HepG2 (cell line): ENCODE measurements around the gene PODXL. TPM values are rescaled to one million over a fixed set of nuclear protein-coding genes. Genes with fewer than 3 reads are reported as not detected.

ENCODE experiments used
- CSRNP1 ChIP-seq: sonication (generic); formaldehyde crosslinking; IDR thresholded peaks from 2 replicates; pipeline ENCODE4 v1.8.1; 2023; ENCODE audit warnings: mild to moderate bottlenecking, missing genetic modification reagents
- FLYWCH1 ChIP-seq: sonication (generic); formaldehyde crosslinking; IDR thresholded peaks from 2 replicates; pipeline ENCODE4 v1.8.1; 2023; ENCODE audit warnings: mild to moderate bottlenecking, missing genetic modification reagents
- HNF1A ChIP-seq, 2 experiments: sonication (generic) in 1 of 2; formaldehyde crosslinking in 1 of 2; IDR thresholded peaks; 2 replicates each; pipeline versions ENCODE4 v1.4.0 to v1.6.1; 2016 to 2020; ENCODE audit warnings: borderline replicate concordance in 1 of 2, low read depth in 1 of 2, mild to moderate bottlenecking in 1 of 2, missing genetic modification reagents in 1 of 2
- MAFG ChIP-seq: sonication (generic); formaldehyde crosslinking; IDR thresholded peaks from 2 replicates; pipeline ENCODE4 v1.5.1; 2020; ENCODE audit warnings: mild to moderate bottlenecking, missing genetic modification reagents
- NFIB ChIP-seq: sonication (generic); formaldehyde crosslinking; IDR thresholded peaks from 2 replicates; pipeline ENCODE4 v1.9.0; 2021; ENCODE audit warnings: missing genetic modification reagents, mild to moderate bottlenecking, borderline replicate concordance
- POGK ChIP-seq: sonication (generic); formaldehyde crosslinking; conservative IDR thresholded peaks from 2 replicates; pipeline ENCODE4 v1.8.0; 2022; ENCODE audit warnings: mild to moderate bottlenecking, moderate library complexity, missing genetic modification reagents
- POGZ ChIP-seq: sonication (generic); formaldehyde crosslinking; IDR thresholded peaks from 2 replicates; pipeline ENCODE4 v1.4.0; 2020; ENCODE audit warnings: mild to moderate bottlenecking, missing genetic modification reagents
- RBFOX2 ChIP-seq: fragments of 200-400 bp; formaldehyde crosslinking; IDR thresholded peaks from 2 replicates; pipeline ENCODE4 v1.6.1; 2017; ENCODE audit warnings: low read depth, mild to moderate bottlenecking, low read length
- SMARCC2 ChIP-seq: fragments of 450-650 bp; IDR thresholded peaks from 2 replicates; pipeline ENCODE4 v1.6.1; 2017; ENCODE audit warnings: antibody characterized with exemption, mild to moderate bottlenecking
- SP5 ChIP-seq: IDR thresholded peaks from 2 replicates; pipeline ENCODE4 v1.6.1; 2016; ENCODE audit warnings: low read depth, borderline replicate concordance
- ZMYM4 ChIP-seq: sonication (generic); formaldehyde crosslinking; IDR thresholded peaks from 2 replicates; pipeline ENCODE4 v1.8.1; 2023; ENCODE audit warnings: mild to moderate bottlenecking, missing genetic modification reagents
- ZNF280D ChIP-seq: sonication (generic); formaldehyde crosslinking; IDR thresholded peaks from 2 replicates; pipeline ENCODE4 v1.5.1; 2020; ENCODE audit warnings: mild to moderate bottlenecking, missing genetic modification reagents
- ZNF3 ChIP-seq: IDR thresholded peaks from 2 replicates; pipeline ENCODE4 v1.7.0; 2017; ENCODE audit warnings: inconsistent platforms
- ZNF674 ChIP-seq: sonication (generic); formaldehyde crosslinking; IDR thresholded peaks from 2 replicates; pipeline ENCODE4 v1.5.0; 2020; ENCODE audit warnings: low read depth, mild to moderate bottlenecking, missing genetic modification reagents
- ZNF773 ChIP-seq: sonication (generic); formaldehyde crosslinking; IDR thresholded peaks from 2 replicates; pipeline ENCODE4 v1.4.0; 2020; ENCODE audit warnings: missing genetic modification reagents, borderline replicate concordance
- ZNF850 ChIP-seq: sonication (generic); formaldehyde crosslinking; conservative IDR thresholded peaks from 2 replicates; pipeline ENCODE4 v1.9.0; 2021; ENCODE audit warnings: mild to moderate bottlenecking, missing genetic modification reagents
- polyA plus RNA-seq, 8 experiments: library from polyadenylated mRNA; depleted of rRNA in 3 of 8; stranded (reverse) in 7 of 8; unstranded in 1 of 8; fragments of >200 nt; fragmentation: Illumina TruSeq in 4 of 8; extraction: Trizol in 4 of 8; gene quantifications; 2 replicates each; pipeline versions ENCODE4 v1.2.1 to v1.2.3, GENCODE V29; 2011 to 2016; ENCODE audit warnings: low read depth in 4 of 8, missing spikeins in 1 of 8, mixed read lengths in 1 of 8; ENCODE audit not compliant: insufficient read depth in 1 of 8
- total RNA-seq, 5 experiments: library from RNA; depleted of rRNA; stranded (reverse); fragments of >200 nt; fragmentation: Illumina TruSeq; extraction: Trizol; gene quantifications; 2 replicates each; pipeline ENCODE4 v1.2.3, GENCODE V29; 2016; ENCODE audit warnings: low read depth in 1 of 5
- TF ChIP-seq, protein P1 (sequence below): sonication (generic); formaldehyde crosslinking; IDR thresholded peaks from 2 replicates; pipeline ENCODE4 v1.4.0; 2020; ENCODE audit warnings: missing genetic modification reagents

PODXL gene
- total and polyA plus RNA-seq, 2 of the 13 experiments (the other 11 are each of a cell fraction or from before 2014, with no cell fraction given): 0.22 to 0.54 TPM

DNA sequence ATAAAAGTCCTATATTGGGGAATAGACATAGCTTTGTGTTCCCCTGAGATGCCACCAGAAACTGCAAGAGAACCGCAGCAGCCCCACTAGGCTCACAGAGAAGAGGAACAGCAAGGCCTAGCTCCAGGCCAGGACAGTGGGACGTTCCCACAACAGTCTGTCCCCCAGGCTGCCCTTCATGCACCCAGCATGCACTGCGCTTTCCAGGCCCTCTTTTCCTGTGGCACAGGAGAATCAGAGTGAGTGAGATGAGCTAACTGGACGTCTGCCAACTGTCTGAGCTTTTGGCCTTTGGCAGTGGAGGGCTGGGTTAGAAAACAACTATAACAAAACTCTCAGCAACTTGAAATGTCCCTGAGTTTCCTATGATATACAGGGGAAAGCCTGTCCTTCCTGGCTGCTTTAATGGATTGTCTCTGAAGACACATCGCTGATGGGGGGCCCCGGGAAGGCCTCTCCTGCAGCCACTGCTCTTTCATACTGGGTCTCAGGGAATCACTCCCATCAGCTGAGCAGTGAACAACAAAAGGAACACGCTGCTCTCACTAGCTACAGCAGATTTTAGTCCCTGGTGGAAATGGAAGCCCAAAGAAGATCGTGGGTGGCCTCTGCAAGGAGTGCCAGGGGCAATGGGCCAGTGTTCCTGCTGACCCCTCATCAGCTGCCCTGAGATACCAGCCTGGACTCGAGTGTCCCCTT is 53.5 kb downstream of the PODXL start (continued):
- TF ChIP-seq ZNF280D (CRISPR knock-in tag) (no peak), SMARCC2 (no peak), MAFG (CRISPR knock-in tag) (no peak), CSRNP1 (CRISPR knock-in tag) (no peak), ZNF773 (CRISPR knock-in tag) (no peak), ZNF850 (CRISPR knock-in tag) (no peak), NFIB (CRISPR knock-in tag) (no peak), RBFOX2 (no peak), HNF1A (IDR thresholded peaks at IDR 0.05; ENCODE audit: low read depth) (no peak), HNF1A (CRISPR knock-in tag; IDR thresholded peaks at IDR 0.05; ENCODE audit: borderline replicate concordance) (no peak), POGZ (no peak), ZNF674 (CRISPR knock-in tag) (no peak), SP5 (no peak), FLYWCH1 (no peak), ZMYM4 (CRISPR knock-in tag) (no peak), ZNF3 (no peak), POGK (no peak)
- TF ChIP-seq, protein P1, sequence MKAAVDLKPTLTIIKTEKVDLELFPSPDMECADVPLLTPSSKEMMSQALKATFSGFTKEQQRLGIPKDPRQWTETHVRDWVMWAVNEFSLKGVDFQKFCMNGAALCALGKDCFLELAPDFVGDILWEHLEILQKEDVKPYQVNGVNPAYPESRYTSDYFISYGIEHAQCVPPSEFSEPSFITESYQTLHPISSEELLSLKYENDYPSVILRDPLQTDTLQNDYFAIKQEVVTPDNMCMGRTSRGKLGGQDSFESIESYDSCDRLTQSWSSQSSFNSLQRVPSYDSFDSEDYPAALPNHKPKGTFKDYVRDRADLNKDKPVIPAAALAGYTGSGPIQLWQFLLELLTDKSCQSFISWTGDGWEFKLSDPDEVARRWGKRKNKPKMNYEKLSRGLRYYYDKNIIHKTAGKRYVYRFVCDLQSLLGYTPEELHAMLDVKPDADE (CRISPR knock-in tag): no peak
